Endothelial cell of umbilical vein (primary cell): ENCODE data around the gene ANGPTL5. TPM values are rescaled to one million over a fixed set of nuclear protein-coding genes. Genes with fewer than 3 reads are reported as not detected.

ENCODE experiments used
- BruUV-seq: library from RNA; stranded (reverse); fragments of 400-500 nt; replicated peaks from 2 replicates; lab custom pipeline; 2021; lab: Mats Ljungman, UMichigan
- CTCF ChIA-PET: fragments of 300-600, 350-600 bp; sonication (Branson Sonifier 250); formaldehyde crosslinking; loops from one replicate; lab custom pipeline; 2021; ENCODE audit warnings: antibody characterized with exemption, inconsistent platforms; lab: Charles Lee
- POLR2A ChIA-PET: fragments of 300-600, 350-600 bp; sonication (Branson Sonifier 250); formaldehyde crosslinking; loops from one replicate; lab custom pipeline; 2021; ENCODE audit warnings: antibody characterized with exemption, inconsistent platforms; lab: Charles Lee
- DNase-seq: peaks from one replicate; pipeline ENCODE4 v3.0.0-alpha.2; 2011; ENCODE audit warnings: low read depth, low spot score
- FAIRE-seq: peaks from 2 replicates; lab custom pipeline; 2011; peaks lifted over from hg19 to GRCh38; lab: Jason Lieb, UNC
- H2AFZ ChIP-seq: 2 replicates; pipeline ENCODE4 v1.6.0; 2012; ENCODE audit warnings: low read depth, low read length, control low read depth, inconsistent platforms
- H3K27ac ChIP-seq: 2 replicates; pipeline ENCODE4 v1.5.1; 2011; ENCODE audit warnings: low read depth, mild to moderate bottlenecking, control low read depth, low read length, moderate library complexity; ENCODE audit not compliant: insufficient read depth
- H3K27me3 ChIP-seq, 2 experiments: 2 replicates each; pipeline versions ENCODE4 v1.6.0 to v1.6.1; 2011; ENCODE audit warnings: low read length in 2 of 2, mixed read lengths in 1 of 2; ENCODE audit not compliant: control insufficient read depth in 2 of 2, insufficient read depth in 2 of 2
- H3K36me3 ChIP-seq, 2 experiments: 2 replicates in 1 of 2; 3 replicates in 1 of 2; pipeline ENCODE4 v1.5.1; 2011; ENCODE audit warnings: low read length in 2 of 2, mild to moderate bottlenecking in 1 of 2, moderate library complexity in 1 of 2; ENCODE audit not compliant: control insufficient read depth in 2 of 2, insufficient read depth in 2 of 2; ENCODE audit errors: extremely low read depth in 1 of 2
- H3K4me1 ChIP-seq: 3 replicates; pipeline ENCODE4 v1.5.1; 2011; ENCODE audit warnings: mild to moderate bottlenecking, low read length; ENCODE audit not compliant: control insufficient read depth, insufficient read depth; ENCODE audit errors: extremely low read depth
- H3K4me2 ChIP-seq: 2 replicates; pipeline ENCODE4 v1.6.1; 2011; ENCODE audit warnings: low read length, control low read depth, mixed read lengths; ENCODE audit not compliant: insufficient read depth
- H3K4me3 ChIP-seq, 3 experiments: fragments of 200-600 bp in 1 of 3; sonication (generic), shearing (Covaris generic) in 1 of 3; replicated peaks in 1 of 3; 2 replicates each; pipeline ENCODE4 v1.5.1; 2011 to 2016; ENCODE audit warnings: control low read depth in 3 of 3, low read length in 3 of 3, mild to moderate bottlenecking in 2 of 3, inconsistent platforms in 1 of 3, low read depth in 1 of 3, moderate library complexity in 1 of 3; ENCODE audit not compliant: insufficient read depth in 1 of 3
- H3K79me2 ChIP-seq: 2 replicates; pipeline ENCODE4 v1.6.0; 2012; ENCODE audit warnings: low read length, inconsistent platforms; ENCODE audit not compliant: control insufficient read depth, insufficient read depth
- H3K9ac ChIP-seq: replicated peaks from 2 replicates; pipeline ENCODE3; 2011; ENCODE audit warnings: low read length, control low read depth; ENCODE audit not compliant: insufficient read depth; ENCODE audit errors: extremely low read depth
- H3K9me1 ChIP-seq: replicated peaks from 3 replicates; pipeline ENCODE4 v1.6.0; 2011; ENCODE audit warnings: mild to moderate bottlenecking, low read length; ENCODE audit not compliant: control insufficient read depth, insufficient read depth; ENCODE audit errors: extremely low read depth
- H3K9me3 ChIP-seq: replicated peaks from 2 replicates; pipeline ENCODE4 v1.5.1; 2012; ENCODE audit warnings: low read length, inconsistent platforms; ENCODE audit not compliant: control insufficient read depth, insufficient read depth
- H4K20me1 ChIP-seq: replicated peaks from 2 replicates; pipeline ENCODE3; 2011; ENCODE audit warnings: mild to moderate bottlenecking, low read length; ENCODE audit not compliant: control insufficient read depth, insufficient read depth; ENCODE audit errors: extremely low read depth
- EZH2 ChIP-seq: IDR thresholded peaks from 2 replicates; pipeline ENCODE4 v1.6.1; 2012; ENCODE audit warnings: borderline replicate concordance, low read depth, mild to moderate bottlenecking, moderate library complexity, low read length, inconsistent platforms; ENCODE audit not compliant: severe bottlenecking
- FOS ChIP-seq: IDR thresholded peaks from 2 replicates; pipeline ENCODE4 v1.6.1; 2011; ENCODE audit warnings: mild to moderate bottlenecking, low read length, moderate library complexity, borderline replicate concordance; ENCODE audit not compliant: insufficient read depth
- GATA2 ChIP-seq: IDR thresholded peaks from 2 replicates; pipeline ENCODE4 v1.7.0; 2011; ENCODE audit warnings: low read depth, mild to moderate bottlenecking, moderate library complexity, mixed read lengths, low read length; ENCODE audit not compliant: insufficient read length, insufficient read depth
- JUN ChIP-seq: IDR thresholded peaks from 2 replicates; pipeline ENCODE4 v1.6.1; 2011; ENCODE audit warnings: borderline replicate concordance, low read depth; ENCODE audit not compliant: insufficient read length, insufficient read depth
- MYC ChIP-seq: IDR thresholded peaks from one replicate; pipeline ENCODE4 v1.6.1; 2011; ENCODE audit warnings: mild to moderate bottlenecking, low read depth, low read length
- POLR2A ChIP-seq: IDR thresholded peaks from 2 replicates; pipeline ENCODE4 v1.6.1; 2012; ENCODE audit warnings: low read depth, mild to moderate bottlenecking, control low read depth, low read length
- POLR2AphosphoS5 ChIP-seq: IDR thresholded peaks from 2 replicates; pipeline ENCODE4 v1.6.1; 2012; ENCODE audit warnings: low read depth, mild to moderate bottlenecking, control low read depth, low read length, moderate library complexity; ENCODE audit not compliant: insufficient read depth
- dilution Hi-C: fragments of 300-500 bp; cut with MboI; formaldehyde crosslinking; loops from one replicate; pipeline ENCODE4 v1.15.0; 2019; ENCODE audit warnings: low sequenced_read_pairs; ENCODE audit not compliant: extremely low pct_ligation_motif_present
- intact Hi-C: fragments of 100-400 bp; cut with micrococcal nuclease; formaldehyde crosslinking; loops from one replicate; pipeline ENCODE4 v1.10.0; 2022
- polyA plus RNA-seq, 4 experiments: library from polyadenylated mRNA; depleted of rRNA in 3 of 4; stranded (reverse) in 3 of 4; unstranded in 1 of 4; fragments of >200 nt; gene quantifications; 2 replicates each; pipeline versions ENCODE4 v1.2.1 to v1.2.3, GENCODE V29; 2011 to 2012; ENCODE audit warnings: missing spikeins in 1 of 4
- total RNA-seq: library from RNA; stranded (reverse); gene quantifications from 2 replicates; pipeline ENCODE4 v1.2.3, GENCODE V29; 2021
- TF ChIP-seq, protein P1 (sequence below), 2 donors: IDR thresholded peaks; 1 replicate in 1 of 2; 2 replicates in 1 of 2; pipeline ENCODE4 v1.5.1; 2011; ENCODE audit warnings: low read length in 2 of 2, mild to moderate bottlenecking in 2 of 2, moderate library complexity in 2 of 2, control low read depth in 1 of 2, inconsistent platforms in 1 of 2, low read depth in 1 of 2; ENCODE audit not compliant: insufficient read depth in 1 of 2; ENCODE audit errors: extremely low read depth in 1 of 2
- TF ChIP-seq, protein P2 (sequence below): IDR thresholded peaks from 2 replicates; pipeline ENCODE4 v1.6.1; 2011; ENCODE audit not compliant: insufficient read depth, insufficient read length

ANGPTL5 gene
- total and polyA plus RNA-seq, 2 donors (not counting 3 experiments of a cell fraction or from before 2014, with no cell fraction given), result 0.12 TPM; not detected in 1

DNA sequence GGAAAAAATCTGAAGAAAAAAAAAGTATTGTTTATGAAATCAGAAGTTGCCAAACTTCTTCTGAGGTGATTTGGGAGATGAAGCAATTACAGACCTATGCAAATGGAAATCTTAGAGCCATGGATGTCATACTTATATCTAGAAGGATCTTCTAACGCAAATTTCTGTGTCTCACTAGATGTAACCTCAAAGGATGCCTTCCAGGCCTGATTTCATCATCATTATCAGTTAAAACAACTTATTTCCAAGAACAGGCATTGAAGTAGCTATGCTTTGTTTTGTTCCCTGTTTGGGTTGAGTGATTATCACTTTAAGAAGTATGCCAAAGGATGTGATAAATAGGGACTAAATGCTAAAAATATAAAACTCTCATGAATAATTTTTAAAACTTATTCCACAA, 43.9 kb upstream of the ANGPTL5 start:
- ChIA-PET CTCF (no interaction called here), POLR2A (no interaction called here)
- TF ChIP-seq GATA2, result no peak
- TF ChIP-seq MYC, result no peak
- TF ChIP-seq FOS, result no peak
- TF ChIP-seq EZH2, result no peak
- TF ChIP-seq, protein P1, sequence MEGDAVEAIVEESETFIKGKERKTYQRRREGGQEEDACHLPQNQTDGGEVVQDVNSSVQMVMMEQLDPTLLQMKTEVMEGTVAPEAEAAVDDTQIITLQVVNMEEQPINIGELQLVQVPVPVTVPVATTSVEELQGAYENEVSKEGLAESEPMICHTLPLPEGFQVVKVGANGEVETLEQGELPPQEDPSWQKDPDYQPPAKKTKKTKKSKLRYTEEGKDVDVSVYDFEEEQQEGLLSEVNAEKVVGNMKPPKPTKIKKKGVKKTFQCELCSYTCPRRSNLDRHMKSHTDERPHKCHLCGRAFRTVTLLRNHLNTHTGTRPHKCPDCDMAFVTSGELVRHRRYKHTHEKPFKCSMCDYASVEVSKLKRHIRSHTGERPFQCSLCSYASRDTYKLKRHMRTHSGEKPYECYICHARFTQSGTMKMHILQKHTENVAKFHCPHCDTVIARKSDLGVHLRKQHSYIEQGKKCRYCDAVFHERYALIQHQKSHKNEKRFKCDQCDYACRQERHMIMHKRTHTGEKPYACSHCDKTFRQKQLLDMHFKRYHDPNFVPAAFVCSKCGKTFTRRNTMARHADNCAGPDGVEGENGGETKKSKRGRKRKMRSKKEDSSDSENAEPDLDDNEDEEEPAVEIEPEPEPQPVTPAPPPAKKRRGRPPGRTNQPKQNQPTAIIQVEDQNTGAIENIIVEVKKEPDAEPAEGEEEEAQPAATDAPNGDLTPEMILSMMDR (IDR thresholded peaks at IDR 0.05; ENCODE audit: extremely low read depth in 1 of 2, insufficient read depth in 1 of 2, low read depth in 1 of 2, low read length in 2 of 2), result no peak
- H3K79me2 ChIP-seq, result no peaks in the 10 kb centered on the region
- H3K9me1 ChIP-seq, result no peaks in the 10 kb centered on the region
- dilution Hi-C loops (no loop called here), intact Hi-C loops (no loop called here)
- no peak overlapping the region for H2AFZ ChIP-seq
- no peak for DNase-seq
- no peak overlapping the region for H3K4me2 ChIP-seq
- peaks cover 0 to 2% of the 10 kb centered on the region in 2 experiments for H3K36me3 ChIP-seq
- no peak overlapping the region for H3K4me3 ChIP-seq
- BruUV-seq, result no TSS peak
- H3K27ac ChIP-seq, result no peak overlapping the region
- no peaks in the 10 kb centered on the region for H3K9me3 ChIP-seq
- no peaks in the 10 kb centered on the region for H3K27me3 ChIP-seq
- H3K9ac ChIP-seq, result no peak overlapping the region
- no peaks in the 10 kb centered on the region for H3K4me1 ChIP-seq
- peak; percentile 70 for FAIRE-seq
- no peaks in the 10 kb centered on the region for H4K20me1 ChIP-seq

DNA sequence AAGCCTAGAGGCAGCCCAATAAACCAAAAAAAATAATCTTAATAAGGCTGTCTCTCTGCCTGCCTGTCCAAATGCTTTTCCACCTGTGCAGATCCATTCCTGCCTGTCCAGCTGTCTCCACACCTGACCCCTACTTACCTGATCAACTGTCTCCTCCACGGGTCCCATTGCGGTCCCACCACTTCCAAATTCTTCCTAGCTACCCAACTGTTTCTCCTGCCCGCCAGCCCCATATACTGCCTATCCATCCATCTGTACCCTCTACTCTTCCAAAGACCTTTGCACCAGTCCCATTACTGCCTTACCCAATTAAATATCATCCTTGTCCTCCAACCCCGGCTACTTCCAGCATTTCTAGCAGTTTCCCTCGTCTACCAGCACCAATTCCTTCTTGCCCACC, 39.4 kb upstream of the ANGPTL5 start:
- no peak for FAIRE-seq
- Histone ChIP-seq H3K9me3 (no peaks in the 10 kb centered on the region), H3K27ac (no peak overlapping the region), H3K4me3 (no peak overlapping the region), H3K9ac (no peak overlapping the region), H3K27me3 (no peaks in the 10 kb centered on the region), H3K4me1 (no peaks in the 10 kb centered on the region), H2AFZ (no peak overlapping the region), H4K20me1 (no peaks in the 10 kb centered on the region), H3K36me3 (peaks cover 0 to 2% of the 10 kb centered on the region in 2 experiments), H3K9me1 (no peaks in the 10 kb centered on the region), H3K4me2 (no peak overlapping the region), H3K79me2 (no peaks in the 10 kb centered on the region)
- dilution Hi-C loops (no loop called here), intact Hi-C loops (no loop called here)
- ChIA-PET POLR2A (no interaction called here), CTCF (interaction anchor here (0.7 to 1.3 kb wide), 3 partner anchors 10 to 52 kb away, joined by 3 to 5 read pairs (median 4); no protein-coding TSS in a partner anchor)
- TF ChIP-seq GATA2, result no peak
- TF ChIP-seq EZH2, result no peak
- no peak for TF ChIP-seq POLR2A
- no peak for TF ChIP-seq JUN
- TF ChIP-seq MYC, result no peak
- no peak for TF ChIP-seq POLR2AphosphoS5
- TF ChIP-seq, protein P2, sequence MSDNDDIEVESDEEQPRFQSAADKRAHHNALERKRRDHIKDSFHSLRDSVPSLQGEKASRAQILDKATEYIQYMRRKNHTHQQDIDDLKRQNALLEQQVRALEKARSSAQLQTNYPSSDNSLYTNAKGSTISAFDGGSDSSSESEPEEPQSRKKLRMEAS, result no peak
- TF ChIP-seq, protein P1 (IDR thresholded peaks at IDR 0.05; ENCODE audit: extremely low read depth in 1 of 2, insufficient read depth in 1 of 2, low read depth in 1 of 2, low read length in 2 of 2), result no peak
- TF ChIP-seq FOS, result no peak
- BruUV-seq, result no TSS peak
- no peak for DNase-seq
